ENCODE measurements around the gene BMP15. TPM values are rescaled to one million over a fixed set of nuclear protein-coding genes. Genes with fewer than 3 reads are reported as not detected.

BMP15 gene
- total RNA-seq, 4 donors from 2014 or later: not detected

GRCh38 chrX:50905334-50905733 lies 5.2 kb upstream of the BMP15 start:
- DNase-seq: peak; percentile 19
- in situ Hi-C loops (cut with MboI; ENCODE audit: low pct_ligation_motif_present in 1 of 4, low pct_unique_long_range_greater_than_20kb in 1 of 4, low sequenced_read_pairs in 3 of 4) (loop anchor here in 2 of 4 donors (10.0 to 25.0 kb wide), 2 partner anchors 161 to 168 kb away; no protein-coding TSS in a partner anchor), intact Hi-C loops (cut with DNase I; ENCODE audit: low total_unique reads) (no loop called here)
- H3K9me3 ChIP-seq: no peaks in the 10 kb centered on the region
- no peaks in the 10 kb centered on the region for H3K36me3 ChIP-seq
- H3K4me1 ChIP-seq: no peaks in the 10 kb centered on the region
- H3K27me3 ChIP-seq: no peaks in the 10 kb centered on the region
- 87% methylated on average over 17 of the region's 17 CpGs; no CpG with 5 or more reads in 1 of the 2 donors for WGBS, 2 donors (ENCODE audit: low coverage in 1 of 2)
- peak in 3 of 5 experiments; percentile 27 to 33 (median 27) for TF ChIP-seq CTCF (IDR thresholded peaks at IDR 0.05)
- TF ChIP-seq POLR2A (IDR thresholded peaks at IDR 0.05): no peak
- no peak for TF ChIP-seq EP300 (IDR thresholded peaks at IDR 0.05; ENCODE audit: low read depth)
- H3K4me3 ChIP-seq: no peak overlapping the region
- no peak overlapping the region for H3K27ac ChIP-seq

GRCh38 chrX:50913520-50913919 lies 3.0 kb downstream of the BMP15 start:
- H3K27me3 ChIP-seq: no peaks in the 10 kb centered on the region
- in situ Hi-C loops (cut with MboI; ENCODE audit: low pct_ligation_motif_present in 1 of 4, low pct_unique_long_range_greater_than_20kb in 1 of 4, low sequenced_read_pairs in 3 of 4) (loop anchor here in 1 of 4 donors (25.0 kb wide), 1 partner anchor 176 kb away; no protein-coding TSS in a partner anchor), intact Hi-C loops (cut with DNase I; ENCODE audit: low total_unique reads) (no loop called here)
- no peak overlapping the region for H3K4me3 ChIP-seq
- no peak for DNase-seq
- H3K27ac ChIP-seq: no peak overlapping the region
- H3K36me3 ChIP-seq: no peaks in the 10 kb centered on the region
- no peaks in the 10 kb centered on the region for H3K9me3 ChIP-seq
- no peak for TF ChIP-seq POLR2AphosphoS5 (IDR thresholded peaks at IDR 0.05)
- no peak for TF ChIP-seq POLR2A (IDR thresholded peaks at IDR 0.05)
- no peak for TF ChIP-seq CTCF (IDR thresholded peaks at IDR 0.05)
- TF ChIP-seq EP300 (IDR thresholded peaks at IDR 0.05; ENCODE audit: low read depth): no peak
- no peaks in the 10 kb centered on the region for H3K4me1 ChIP-seq

- intact Hi-C loops (cut with DNase I; ENCODE audit: low total_unique reads): no loop called here
- DNase-seq: no peak
- Histone ChIP-seq H3K36me3 (no peaks in the 10 kb centered on the region), H3K27ac (no peak overlapping the region), H3K27me3 (no peaks in the 10 kb centered on the region), H3K4me1 (no peaks in the 10 kb centered on the region), H3K4me3 (no peak overlapping the region), H3K9me3 (no peaks in the 10 kb centered on the region)
- in situ Hi-C loops (cut with MboI; ENCODE audit: low pct_ligation_motif_present in 1 of 4, low pct_unique_long_range_greater_than_20kb in 1 of 4, low sequenced_read_pairs in 3 of 4): loop anchor here in 2 of 4 donors (10.0 to 25.0 kb wide), 2 partner anchors 175 to 183 kb away; no protein-coding TSS in a partner anchor
- TF ChIP-seq EP300 (IDR thresholded peaks at IDR 0.05; ENCODE audit: low read depth) (no peak), POLR2AphosphoS5 (IDR thresholded peaks at IDR 0.05) (no peak), POLR2A (IDR thresholded peaks at IDR 0.05) (no peak), CTCF (IDR thresholded peaks at IDR 0.05) (peak; percentile 23 to 42 (median 31))
Observed at GRCh38 chrX:50920132-50920531, 9.6 kb downstream of the BMP15 start.

- in situ Hi-C loops (cut with MboI; ENCODE audit: low pct_ligation_motif_present in 1 of 4, low pct_unique_long_range_greater_than_20kb in 1 of 4, low sequenced_read_pairs in 3 of 4): loop anchor here in 1 of 4 donors (10.0 kb wide), 1 partner anchor 182 kb away; no protein-coding TSS in a partner anchor
- H3K9me3 ChIP-seq: no peaks in the 10 kb centered on the region
- intact Hi-C loops (cut with DNase I; ENCODE audit: low total_unique reads): no loop called here
- no peaks in the 10 kb centered on the region for H3K27me3 ChIP-seq
- TF ChIP-seq EP300 (IDR thresholded peaks at IDR 0.05; ENCODE audit: low read depth) (no peak), POLR2AphosphoS5 (IDR thresholded peaks at IDR 0.05) (no peak), CTCF (IDR thresholded peaks at IDR 0.05) (no peak), POLR2A (IDR thresholded peaks at IDR 0.05) (no peak)
- H3K36me3 ChIP-seq: no peaks in the 10 kb centered on the region
- H3K4me3 ChIP-seq: no peak overlapping the region
- DNase-seq: no peak
- H3K4me1 ChIP-seq: no peaks in the 10 kb centered on the region
- no peak overlapping the region for H3K27ac ChIP-seq
Observed at GRCh38 chrX:50927127-50927526, 16.6 kb downstream of the BMP15 start.
